Sigmoid colon (tissue), 3 donors: ENCODE data around the gene GRAP2.

Source experiments
- CTCF ChIP-seq, 4 experiments: fragments of 450-650 bp in 3 of 4; fragments of 200-600 bp in 1 of 4; IDR thresholded peaks; one replicate each; pipeline ENCODE4 v1.5.1; 2016 to 2019; ENCODE audit warnings: antibody characterized with exemption in 4 of 4, mild to moderate bottlenecking in 3 of 4, moderate library complexity in 2 of 4
- POLR2A ChIP-seq, 2 donors: fragments of 450-650 bp; IDR thresholded peaks; one replicate each; pipeline ENCODE4 v1.6.1; 2016; ENCODE audit warnings: antibody characterized with exemption in 2 of 2, mild to moderate bottlenecking in 2 of 2, moderate library complexity in 2 of 2

- TF ChIP-seq POLR2A (IDR thresholded peaks at IDR 0.05): no peak
- TF ChIP-seq CTCF (IDR thresholded peaks at IDR 0.05): no peak
Measured at GRCh38 chr22:39925273-39925672, 24.4 kb downstream of the GRAP2 start.
